Measurements from ENCODE around the gene REXO5.
"Not testable (repeated sequence)": the region's sequence is repeated elsewhere in the genome, so short reads cannot be mapped to it uniquely, and the experiment has no call there.

Gene REXO5

GRCh38 chr16:20862162-20862960 lies 56.0 kb downstream of the REXO5 start:
- Histone ChIP-seq H3K27ac (ENCODE audit: low read depth, low read length) (no peak overlapping the region), H3K4me1 (ENCODE audit: insufficient read depth, low read length) (peaks cover 40% of the 10 kb centered on the region), H3K36me3 (ENCODE audit: insufficient read depth, low read length) (peaks cover 16% of the 10 kb centered on the region), H3K9ac (ENCODE audit: low read depth, low read length) (no peak overlapping the region), H3K4me3 (ENCODE audit: low read length) (no peak overlapping the region), H3K9me3 (ENCODE audit: insufficient read depth, low read depth, low read length) (no peaks in the 10 kb centered on the region), H3K27me3 (ENCODE audit: insufficient read depth, low read length) (no peaks in the 10 kb centered on the region)
- 96% methylated on average over 21 of the region's 21 CpGs for whole genome bisulfite sequencing

DNA sequence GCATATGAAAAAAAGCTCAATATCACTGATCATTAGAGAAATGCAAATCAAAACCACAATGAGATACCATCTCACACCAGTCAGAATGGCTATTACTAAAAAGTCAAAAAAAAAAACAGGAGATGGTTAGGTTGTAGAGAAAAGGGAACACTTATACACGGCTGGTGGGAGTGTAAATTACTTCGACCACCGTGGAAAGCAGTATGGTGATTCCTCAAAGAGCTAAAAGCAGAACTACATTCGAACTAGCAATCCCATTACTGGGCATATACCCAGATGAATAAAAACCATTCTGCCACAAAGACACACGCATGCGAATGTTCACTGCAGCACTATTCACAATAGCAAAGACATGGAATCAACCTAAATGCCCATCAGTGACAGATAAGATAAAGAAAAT lies 58.0 kb downstream of the REXO5 start:
- not testable (repeated sequence) for H3K27me3 ChIP-seq (ENCODE audit: insufficient read depth, low read length); H3K9ac ChIP-seq (ENCODE audit: low read depth, low read length); H3K27ac ChIP-seq (ENCODE audit: low read depth, low read length); H3K4me3 ChIP-seq (ENCODE audit: low read length); H3K9me3 ChIP-seq (ENCODE audit: insufficient read depth, low read depth, low read length)
- 95% methylated on average over 6 of the region's 6 CpGs for WGBS
- Histone ChIP-seq H3K36me3 (ENCODE audit: insufficient read depth, low read length) (peaks cover 15% of the 10 kb centered on the region), H3K4me1 (ENCODE audit: insufficient read depth, low read length) (peaks cover 30% of the 10 kb centered on the region)

DNA sequence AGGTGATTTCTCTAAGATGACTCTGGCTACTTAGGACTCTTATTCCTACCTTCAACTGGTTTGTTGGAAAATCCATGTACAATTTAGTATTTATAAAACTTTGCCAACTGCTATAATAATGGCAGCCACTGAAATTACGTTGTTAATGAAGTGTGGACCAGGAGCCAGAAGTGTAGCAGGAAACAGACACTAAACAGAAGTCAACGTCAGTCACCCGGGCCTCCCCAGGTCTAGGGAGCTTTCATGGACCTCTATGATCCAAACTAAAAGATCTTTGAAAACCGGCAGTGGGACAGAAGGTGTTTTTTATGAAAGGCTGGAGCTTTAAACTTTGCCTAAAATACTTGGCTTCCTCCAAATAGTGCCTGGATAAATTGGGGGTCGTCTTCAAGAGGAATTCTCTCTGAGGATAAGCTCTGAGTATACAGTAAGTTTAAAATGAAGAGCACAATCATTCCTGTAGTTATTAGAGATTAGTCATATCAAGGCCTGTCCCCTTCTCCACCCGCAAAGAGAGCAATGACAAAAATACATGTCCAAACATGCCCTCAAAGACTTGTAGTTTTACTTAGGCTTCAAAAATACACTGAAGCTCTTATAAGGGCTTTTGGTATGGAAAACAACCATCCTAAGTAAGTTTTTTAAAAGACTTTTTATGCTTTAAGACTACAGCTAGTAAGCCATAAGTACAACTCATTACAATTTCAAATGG lies 59.2 kb downstream of the REXO5 start:
- peak overlapping the region; percentile 43 for H3K9ac ChIP-seq (ENCODE audit: low read depth, low read length)

DNA sequence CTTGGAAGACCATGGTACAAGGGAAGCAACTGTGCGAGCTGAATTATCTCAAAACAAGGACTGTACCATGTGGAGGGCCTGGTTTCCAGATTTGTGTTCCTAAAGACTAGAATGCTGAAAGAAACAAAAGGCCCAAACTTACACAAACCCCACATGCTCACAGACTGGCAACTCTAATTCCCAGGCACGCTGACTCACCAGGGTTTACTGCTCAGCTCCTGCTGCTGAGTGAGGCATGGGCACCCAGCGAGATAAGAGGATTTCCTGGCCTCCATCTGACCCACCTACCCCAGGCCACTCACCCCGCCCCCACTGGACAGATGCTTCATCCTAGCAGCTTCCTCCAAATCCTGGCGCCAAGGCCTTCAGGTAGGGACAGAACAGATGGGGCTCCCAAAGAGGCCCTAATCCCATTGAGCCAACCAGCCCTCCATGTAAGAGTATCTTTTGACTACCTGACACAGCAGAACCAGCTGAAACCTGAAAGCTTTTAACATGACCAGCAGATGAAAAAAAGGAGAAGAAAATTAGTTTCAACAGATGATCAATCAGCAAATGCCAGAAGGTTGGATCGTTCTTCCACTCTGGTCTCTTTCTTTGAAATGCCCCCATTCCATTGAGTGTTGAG lies 59.9 kb downstream of the REXO5 start:
- Histone ChIP-seq H3K4me3 (ENCODE audit: low read length) (no peak overlapping the region), H3K27ac (ENCODE audit: low read depth, low read length) (peak overlapping the region; percentile 52; the same call in 1 of the 2 replicates), H3K27me3 (ENCODE audit: insufficient read depth, low read length) (no peaks in the 10 kb centered on the region), H3K9ac (ENCODE audit: low read depth, low read length) (peak overlapping the region; percentile 43), H3K9me3 (ENCODE audit: insufficient read depth, low read depth, low read length) (no peaks in the 10 kb centered on the region), H3K4me1 (ENCODE audit: insufficient read depth, low read length) (peaks cover 15% of the 10 kb centered on the region), H3K36me3 (ENCODE audit: insufficient read depth, low read length) (peaks cover 7% of the 10 kb centered on the region; the same call in 1 of the 2 replicates)
- WGBS: 79% methylated on average over 6 of the region's 6 CpGs

More for the DNA sequence above, 59.2 kb downstream of the REXO5 start:
- 93% methylated on average over 6 of the region's 6 CpGs for WGBS
- Histone ChIP-seq H3K4me3 (ENCODE audit: low read length) (no peak overlapping the region), H3K36me3 (ENCODE audit: insufficient read depth, low read length) (peaks cover 7% of the 10 kb centered on the region; the same call in 1 of the 2 replicates), H3K27ac (ENCODE audit: low read depth, low read length) (peak overlapping the region; percentile 52; the same call in 1 of the 2 replicates), H3K9me3 (ENCODE audit: insufficient read depth, low read depth, low read length) (no peaks in the 10 kb centered on the region), H3K4me1 (ENCODE audit: insufficient read depth, low read length) (peaks cover 18% of the 10 kb centered on the region), H3K27me3 (ENCODE audit: insufficient read depth, low read length) (no peaks in the 10 kb centered on the region)

DNA sequence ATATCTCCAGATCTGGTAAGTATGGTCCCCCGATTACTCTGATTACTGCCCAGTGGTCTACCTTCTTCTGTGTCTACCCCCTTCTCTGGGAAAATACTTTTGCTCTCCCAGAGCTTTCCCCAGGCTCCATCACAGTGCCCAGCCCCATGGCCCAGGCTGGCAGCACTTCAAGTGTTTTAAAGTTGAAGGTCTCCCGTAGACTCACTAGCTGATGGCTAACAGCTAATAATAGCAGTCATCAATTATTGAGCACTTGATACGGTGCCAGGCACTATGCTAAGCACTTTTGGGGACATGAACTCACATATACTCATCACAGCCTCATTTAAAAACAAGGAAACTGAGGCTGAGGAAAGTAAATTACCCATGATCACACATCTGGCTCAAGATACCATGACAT lies 60.5 kb downstream of the REXO5 start:
- Histone ChIP-seq H3K27ac (ENCODE audit: low read depth, low read length) (no peak overlapping the region), H3K4me3 (ENCODE audit: low read length) (no peak overlapping the region), H3K27me3 (ENCODE audit: insufficient read depth, low read length) (no peaks in the 10 kb centered on the region), H3K4me1 (ENCODE audit: insufficient read depth, low read length) (peaks cover 15% of the 10 kb centered on the region), H3K36me3 (ENCODE audit: insufficient read depth, low read length) (peaks cover 5% of the 10 kb centered on the region; the same call in 1 of the 2 replicates), H3K9ac (ENCODE audit: low read depth, low read length) (no peak overlapping the region), H3K9me3 (ENCODE audit: insufficient read depth, low read depth, low read length) (no peaks in the 10 kb centered on the region)
- WGBS: over 99% methylated on average over 3 of the region's 3 CpGs

DNA sequence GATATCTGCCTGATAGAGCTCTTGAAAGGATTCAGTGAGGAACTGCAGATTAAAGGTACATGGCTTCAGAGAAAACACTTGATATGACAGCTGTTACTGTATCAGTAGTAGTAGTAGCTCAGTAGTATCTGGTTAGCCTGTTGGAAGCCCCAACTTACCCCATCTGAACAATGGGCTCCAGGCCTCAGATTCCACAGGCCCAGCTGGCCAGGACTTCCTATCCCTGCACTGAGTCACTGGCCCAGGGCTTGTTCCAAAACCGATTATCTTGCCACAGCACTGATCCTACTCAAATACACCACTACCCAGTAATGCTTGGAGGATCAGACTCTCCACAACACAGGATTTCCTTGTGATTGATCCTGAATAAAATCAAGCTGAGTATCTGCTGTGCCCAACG lies 61.3 kb downstream of the REXO5 start:
- peaks cover 19% of the 10 kb centered on the region for H3K4me1 ChIP-seq (ENCODE audit: insufficient read depth, low read length)
- H3K9me3 ChIP-seq (ENCODE audit: insufficient read depth, low read depth, low read length): no peaks in the 10 kb centered on the region
- WGBS: 85% methylated on average over 2 of the region's 2 CpGs
- no peaks in the 10 kb centered on the region for H3K36me3 ChIP-seq (ENCODE audit: insufficient read depth, low read length)
- H3K27me3 ChIP-seq (ENCODE audit: insufficient read depth, low read length): no peaks in the 10 kb centered on the region
- H3K9ac ChIP-seq (ENCODE audit: low read depth, low read length): no peak overlapping the region
- H3K4me3 ChIP-seq (ENCODE audit: low read length): no peak overlapping the region
- H3K27ac ChIP-seq (ENCODE audit: low read depth, low read length): no peak overlapping the region

DNA sequence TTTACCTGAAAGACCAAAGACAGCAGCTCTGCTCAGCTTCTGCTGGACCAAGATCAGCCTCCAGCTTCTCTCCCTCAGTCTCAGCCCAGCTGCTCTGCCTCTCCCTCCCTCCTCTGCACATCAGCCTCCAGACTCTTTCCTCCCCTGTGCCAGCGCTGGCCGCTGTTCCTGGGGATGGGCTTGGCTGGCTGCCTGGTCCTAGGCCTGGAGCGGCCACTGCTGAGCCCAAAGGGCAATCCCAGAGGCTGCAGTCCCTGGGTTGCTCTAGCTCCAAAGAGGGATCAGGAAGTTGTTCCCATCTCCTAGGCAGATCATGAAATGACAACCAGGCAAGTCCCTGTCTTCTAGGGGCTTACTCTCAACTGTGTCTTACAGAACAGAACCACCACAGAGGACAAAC lies 62.6 kb downstream of the REXO5 start:
- Histone ChIP-seq H3K36me3 (ENCODE audit: insufficient read depth, low read length) (no peaks in the 10 kb centered on the region), H3K9me3 (ENCODE audit: insufficient read depth, low read depth, low read length) (no peaks in the 10 kb centered on the region), H3K4me3 (ENCODE audit: low read length) (no peak overlapping the region), H3K4me1 (ENCODE audit: insufficient read depth, low read length) (peaks cover 19% of the 10 kb centered on the region), H3K9ac (ENCODE audit: low read depth, low read length) (no peak overlapping the region), H3K27me3 (ENCODE audit: insufficient read depth, low read length) (no peaks in the 10 kb centered on the region), H3K27ac (ENCODE audit: low read depth, low read length) (no peak overlapping the region)
- 58% methylated on average over 3 of the region's 3 CpGs for WGBS

DNA sequence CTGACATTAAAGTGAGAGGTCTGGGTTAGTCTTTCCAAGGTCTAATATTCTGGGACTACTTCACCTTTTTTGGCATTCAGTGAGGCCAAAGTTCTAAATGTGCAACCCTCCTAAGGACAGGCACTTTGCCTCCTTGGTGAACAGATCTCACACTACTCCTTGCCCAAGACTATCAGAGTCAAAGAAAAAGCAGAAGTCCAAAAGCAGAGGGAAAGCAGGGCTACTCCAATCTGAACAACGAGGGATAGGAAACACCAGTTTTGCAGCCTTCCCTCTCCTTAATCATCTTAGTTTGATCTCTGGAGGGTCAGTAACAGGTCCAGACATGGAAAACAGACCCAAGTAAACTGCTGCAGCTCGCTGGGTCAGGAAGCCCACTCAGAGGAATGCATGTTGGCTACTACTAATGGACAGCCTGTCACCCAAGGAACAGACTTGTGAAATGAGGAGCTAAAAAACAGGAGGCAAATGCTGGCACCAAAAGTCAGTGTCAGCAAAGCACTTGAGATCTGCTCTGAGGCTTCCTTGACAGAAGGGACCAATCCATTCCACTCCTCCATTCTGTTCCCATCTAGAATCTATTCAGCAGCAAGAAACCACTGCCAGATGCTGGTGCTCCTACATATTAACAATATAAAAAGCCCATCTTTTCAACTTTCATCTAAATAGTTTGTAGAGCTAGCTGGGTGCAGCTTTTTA lies 63.9 kb downstream of the REXO5 start:
- no peak overlapping the region for H3K4me3 ChIP-seq (ENCODE audit: low read length)
- WGBS: 85% methylated on average over 2 of the region's 2 CpGs
- peaks cover 25% of the 10 kb centered on the region for H3K4me1 ChIP-seq (ENCODE audit: insufficient read depth, low read length)
- no peaks in the 10 kb centered on the region for H3K9me3 ChIP-seq (ENCODE audit: insufficient read depth, low read depth, low read length)
- H3K27ac ChIP-seq (ENCODE audit: low read depth, low read length): no peak overlapping the region
- no peaks in the 10 kb centered on the region for H3K27me3 ChIP-seq (ENCODE audit: insufficient read depth, low read length)
- no peaks in the 10 kb centered on the region for H3K36me3 ChIP-seq (ENCODE audit: insufficient read depth, low read length)
- H3K9ac ChIP-seq (ENCODE audit: low read depth, low read length): no peak overlapping the region

- no peak overlapping the region for H3K9ac ChIP-seq (ENCODE audit: low read depth, low read length)
- H3K9me3 ChIP-seq (ENCODE audit: insufficient read depth, low read depth, low read length): no peaks in the 10 kb centered on the region
- peaks cover 15% of the 10 kb centered on the region for H3K4me1 ChIP-seq (ENCODE audit: insufficient read depth, low read length)
- H3K27ac ChIP-seq (ENCODE audit: low read depth, low read length): no peak overlapping the region
- H3K27me3 ChIP-seq (ENCODE audit: insufficient read depth, low read length): no peaks in the 10 kb centered on the region
- WGBS: 46% methylated on average over 2 of the region's 2 CpGs
- H3K36me3 ChIP-seq (ENCODE audit: insufficient read depth, low read length): no peaks in the 10 kb centered on the region
- no peak overlapping the region for H3K4me3 ChIP-seq (ENCODE audit: low read length)
Observed at GRCh38 chr16:20871258-20871657, 64.9 kb downstream of the REXO5 start.

DNA sequence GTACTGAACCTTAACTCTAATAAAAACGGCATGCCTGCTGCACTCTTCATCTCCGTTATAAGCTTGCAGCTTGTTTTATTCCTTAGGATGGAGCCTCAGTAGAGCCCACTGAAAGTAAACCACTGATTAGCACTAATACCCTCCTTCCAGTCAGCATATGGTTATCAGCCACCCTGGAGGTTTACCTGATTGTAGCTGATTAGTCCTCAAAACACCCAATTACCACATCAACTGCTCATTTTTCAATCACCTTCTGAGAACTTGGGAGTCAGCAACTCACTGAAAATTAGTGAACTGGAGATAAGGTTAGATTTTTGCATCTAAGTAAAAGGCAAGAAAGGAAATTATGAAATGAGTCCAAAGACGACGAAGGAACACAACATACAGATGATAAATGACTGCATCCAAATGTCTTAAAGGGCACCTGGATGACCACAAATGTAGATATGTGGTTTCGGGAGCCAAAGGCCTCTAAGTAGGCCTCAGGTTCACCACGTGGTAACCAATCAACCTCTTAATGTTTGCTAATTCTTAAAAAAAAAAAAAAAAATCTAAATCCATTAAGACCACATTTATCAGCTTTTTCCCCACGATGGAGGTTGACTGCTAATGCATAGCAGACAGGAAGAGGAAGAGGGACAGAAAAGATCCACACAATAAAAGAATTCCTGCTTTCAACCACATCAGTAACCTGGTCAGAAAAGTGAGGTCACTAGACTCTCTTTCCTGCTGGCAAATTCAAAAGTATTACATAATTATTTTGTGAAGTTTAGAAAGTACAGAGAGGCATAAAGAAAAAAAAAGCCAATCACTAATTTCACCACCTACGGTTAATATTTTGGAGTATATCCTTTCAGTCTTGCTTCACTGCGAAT lies 65.9 kb downstream of the REXO5 start:
- H3K27ac ChIP-seq (ENCODE audit: low read depth, low read length): no peak overlapping the region
- H3K4me1 ChIP-seq (ENCODE audit: insufficient read depth, low read length): peaks cover 10% of the 10 kb centered on the region; the same call in 1 of the 2 replicates
- H3K36me3 ChIP-seq (ENCODE audit: insufficient read depth, low read length): no peaks in the 10 kb centered on the region
- no peaks in the 10 kb centered on the region for H3K27me3 ChIP-seq (ENCODE audit: insufficient read depth, low read length)
- no peak overlapping the region for H3K9ac ChIP-seq (ENCODE audit: low read depth, low read length)
- H3K9me3 ChIP-seq (ENCODE audit: insufficient read depth, low read depth, low read length): no peaks in the 10 kb centered on the region
- 91% methylated on average over 9 of the region's 9 CpGs for WGBS
- no peak overlapping the region for H3K4me3 ChIP-seq (ENCODE audit: low read length)

Measured in HUES64 (cell line).